Erythroblast (primary cell): ENCODE measurements around the gene ABCC6.
"Not testable (repeated sequence)": the region's sequence is repeated elsewhere in the genome, so short reads cannot be mapped to it uniquely, and the experiment has no call there.

ENCODE experiments used
- GATA1 ChIP-seq: IDR thresholded peaks from 2 replicates; pipeline ENCODE4 v1.6.1; 2011; ENCODE audit warnings: low read depth, mild to moderate bottlenecking, control low read depth, low read length, moderate library complexity
- POLR2A ChIP-seq: IDR thresholded peaks from 2 replicates; pipeline ENCODE4 v1.6.1; 2011; ENCODE audit warnings: mild to moderate bottlenecking, low read length

DNA sequence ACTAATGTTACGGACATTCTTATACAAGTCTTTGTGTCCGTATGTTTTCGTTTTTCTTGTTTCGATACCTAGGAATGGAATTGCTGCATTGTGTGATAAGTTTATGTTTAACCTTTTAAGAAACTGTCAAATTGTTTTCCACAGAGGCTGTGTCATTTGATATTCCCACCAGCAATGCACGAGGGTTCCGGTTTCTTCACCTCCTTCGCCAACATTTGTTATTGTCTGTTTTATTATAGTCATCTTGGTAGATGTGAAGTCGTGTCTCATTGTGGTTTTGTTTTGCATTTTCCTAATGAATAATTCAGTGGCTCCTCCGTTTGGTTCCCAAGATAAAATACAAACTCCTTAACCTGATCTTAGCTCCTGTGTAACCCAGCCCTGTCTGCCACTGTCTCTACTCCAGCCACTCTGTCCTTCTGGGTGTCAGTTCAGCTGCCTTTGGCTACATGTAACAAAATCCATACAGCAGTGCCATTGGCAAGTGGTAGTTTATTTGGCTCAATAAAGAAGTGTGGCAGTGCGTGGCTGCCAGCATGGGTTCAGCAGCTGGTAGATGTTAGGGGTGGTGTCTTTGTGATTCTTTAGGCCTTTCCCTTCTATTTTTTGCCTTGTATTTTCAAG is 45.0 kb upstream of the ABCC6 start:
- TF ChIP-seq POLR2A, GATA1: not testable (repeated sequence)
